Loucy (cell line): ENCODE results near the gene FKBP1B.

Experiments
- EZH2phosphoT487 ChIP-seq: fragments of 200-600 bp; IDR thresholded peaks from 2 replicates; pipeline ENCODE4 v1.6.1; 2018; ENCODE audit warnings: antibody characterized with exemption, mild to moderate bottlenecking, moderate library complexity, borderline replicate concordance
- TF ChIP-seq, protein P1 (sequence below): fragments of 200-600 bp; sonication (generic); conservative IDR thresholded peaks from 2 replicates; pipeline ENCODE4 v1.5.1; 2014; ENCODE audit warnings: mild to moderate bottlenecking, antibody characterized with exemption, low read length

DNA sequence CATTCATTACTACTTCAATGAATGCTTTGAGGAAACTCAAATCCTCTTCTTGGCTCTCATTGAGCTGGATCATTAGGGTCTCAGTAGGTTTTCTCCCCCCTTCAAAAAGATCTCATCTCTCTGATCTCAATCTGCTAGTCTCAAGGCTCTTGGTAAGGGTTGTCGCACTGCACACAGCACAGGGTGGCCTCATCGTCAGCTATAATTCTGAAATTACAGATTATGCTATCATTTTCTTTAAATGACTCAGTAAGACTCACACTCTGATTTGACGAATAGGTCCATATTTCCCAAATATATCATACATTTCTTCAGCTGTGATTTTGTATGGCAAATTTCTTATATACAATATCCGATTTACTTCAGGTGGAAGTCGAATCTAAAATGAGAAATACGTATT is 24.3 kb downstream of the FKBP1B start:
- TF ChIP-seq, protein P1, sequence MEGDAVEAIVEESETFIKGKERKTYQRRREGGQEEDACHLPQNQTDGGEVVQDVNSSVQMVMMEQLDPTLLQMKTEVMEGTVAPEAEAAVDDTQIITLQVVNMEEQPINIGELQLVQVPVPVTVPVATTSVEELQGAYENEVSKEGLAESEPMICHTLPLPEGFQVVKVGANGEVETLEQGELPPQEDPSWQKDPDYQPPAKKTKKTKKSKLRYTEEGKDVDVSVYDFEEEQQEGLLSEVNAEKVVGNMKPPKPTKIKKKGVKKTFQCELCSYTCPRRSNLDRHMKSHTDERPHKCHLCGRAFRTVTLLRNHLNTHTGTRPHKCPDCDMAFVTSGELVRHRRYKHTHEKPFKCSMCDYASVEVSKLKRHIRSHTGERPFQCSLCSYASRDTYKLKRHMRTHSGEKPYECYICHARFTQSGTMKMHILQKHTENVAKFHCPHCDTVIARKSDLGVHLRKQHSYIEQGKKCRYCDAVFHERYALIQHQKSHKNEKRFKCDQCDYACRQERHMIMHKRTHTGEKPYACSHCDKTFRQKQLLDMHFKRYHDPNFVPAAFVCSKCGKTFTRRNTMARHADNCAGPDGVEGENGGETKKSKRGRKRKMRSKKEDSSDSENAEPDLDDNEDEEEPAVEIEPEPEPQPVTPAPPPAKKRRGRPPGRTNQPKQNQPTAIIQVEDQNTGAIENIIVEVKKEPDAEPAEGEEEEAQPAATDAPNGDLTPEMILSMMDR, result no peak
- no peak for TF ChIP-seq EZH2phosphoT487
